ENCODE data around the gene R3HCC1L. TPM values are rescaled to one million over a fixed set of nuclear protein-coding genes. Genes with fewer than 3 reads are reported as not detected.

Gene R3HCC1L
- total and polyA plus RNA-seq, 2 of the 4 experiments (the other 2 are of a cell fraction) = 8.3 to 14.7 TPM

GRCh38 chr10:98286419-98286818, 152.0 kb downstream of the R3HCC1L start:
- WGBS, 2 experiments (ENCODE audit: extremely low coverage in 2 of 2, insufficient read length in 1 of 2) = 83% methylated on average over 5 of the region's 12 CpGs; no CpG with 5 or more reads in 1 of the 2 experiments
- no peak for ATAC-seq (ENCODE audit: low read depth)
- no peaks in the 10 kb centered on the region for H3K4me1 ChIP-seq (ENCODE audit: control insufficient read depth, insufficient read depth, low read length)
- H2BK5ac ChIP-seq (ENCODE audit: low read depth, low read length, poor library complexity, severe bottlenecking) = no peak overlapping the region
- no peak overlapping the region for H2BK20ac ChIP-seq (ENCODE audit: low read depth, low read length)
- no peak overlapping the region for H3K4me2 ChIP-seq (ENCODE audit: low read depth, low read length)
- intact Hi-C loops (cut with micrococcal nuclease) = no loop called here
- no peak overlapping the region for H2AFZ ChIP-seq (replicated peaks; ENCODE audit: low read length, poor library complexity)
- H2AK5ac ChIP-seq (ENCODE audit: low read depth, low read length) = no peak overlapping the region
- no peak for DNase-seq
- H3K27ac ChIP-seq (ENCODE audit: insufficient read depth, low read length) = no peak overlapping the region
- no peak overlapping the region for H3K23ac ChIP-seq (ENCODE audit: low read depth, low read length)
- no peak overlapping the region for H3K4ac ChIP-seq (ENCODE audit: low read depth, low read length)
- no peak overlapping the region for H3K14ac ChIP-seq (replicated peaks; ENCODE audit: low read depth, low read length)
- BruUV-seq (replicated peaks) = no TSS peak
- H3K79me1 ChIP-seq (ENCODE audit: low read depth in 1 of 2, low read length in 2 of 2) = no peaks in the 10 kb centered on the region
- ChIA-PET CTCF (no interaction called here), POLR2A (ENCODE audit: unreplicated experiment) (no interaction called here)
- no peak overlapping the region for H2AK9ac ChIP-seq (replicated peaks; ENCODE audit: low read depth, low read length, poor library complexity)
- no peak overlapping the region for H3K56ac ChIP-seq (ENCODE audit: extremely low read depth, insufficient read depth, low read length)
- no peaks in the 10 kb centered on the region; the same call in 1 of the 2 replicates for H3K9me1 ChIP-seq (ENCODE audit: insufficient read depth, low read length)
- H3K4me3 ChIP-seq (ENCODE audit: insufficient read depth, low read depth, low read length) = no peak overlapping the region
- in situ Hi-C loops (cut with MboI; ENCODE audit: low sequenced_read_pairs) = no loop called here
- H4K8ac ChIP-seq (ENCODE audit: low read depth in 2 of 2, low read length in 2 of 2) = no peak overlapping the region
- dilution Hi-C loops (cut with HindIII; ENCODE audit: low sequenced_read_pairs, unreplicated experiment) = no loop called here
- H4K5ac ChIP-seq (ENCODE audit: low read depth, low read length) = no peak overlapping the region
- H3K9me3 ChIP-seq (ENCODE audit: control insufficient read depth, insufficient read depth, low read length) = no peaks in the 10 kb centered on the region; the same call in 1 of the 2 replicates
- no peaks in the 10 kb centered on the region for H3K36me3 ChIP-seq (ENCODE audit: control insufficient read depth, insufficient read depth, low read length)
- no peak overlapping the region for H3K18ac ChIP-seq (ENCODE audit: low read depth, low read length)
- H3K9ac ChIP-seq (ENCODE audit: low read depth, low read length) = no peak overlapping the region
- TF ChIP-seq CTCF (conservative IDR thresholded peaks at IDR 0.05; ENCODE audit: low read depth, low read length) (no peak), CHD1 (IDR thresholded peaks at IDR 0.05; ENCODE audit: low read depth, low read length) (no peak), RAD21 (IDR thresholded peaks at IDR 0.05; ENCODE audit: low read length) (no peak)
- no peak overlapping the region for H2BK15ac ChIP-seq (ENCODE audit: low read depth, low read length)
- peaks cover 52% of the 10 kb centered on the region for H3K27me3 ChIP-seq (ENCODE audit: control insufficient read depth, insufficient read depth, low read length)
- H4K20me1 ChIP-seq (ENCODE audit: insufficient read depth, low read length) = no peaks in the 10 kb centered on the region
- H2BK120ac ChIP-seq (ENCODE audit: low read depth, low read length) = no peak overlapping the region
- no peak overlapping the region for H4K91ac ChIP-seq (ENCODE audit: insufficient read depth, low read depth, low read length)
